Osteoblast (primary cell): ENCODE data around the gene TMEM236. TPM values are rescaled to one million over a fixed set of nuclear protein-coding genes. Genes with fewer than 3 reads are reported as not detected.
A peak's percentile ranks its signal among the peaks of the same experiment; 100 is the strongest.

Experiments used
- DNase-seq: peaks from one replicate; pipeline ENCODE4 v3.0.0; 2011; ENCODE audit warnings: low spot score, mixed read lengths; ENCODE audit not compliant: insufficient read length; ENCODE audit errors: missing footprints
- H2AFZ ChIP-seq: 2 replicates; pipeline ENCODE4 v1.6.0; 2011; ENCODE audit warnings: mild to moderate bottlenecking, low read length
- H3K27ac ChIP-seq: 2 replicates; pipeline ENCODE4 v1.5.1; 2011; ENCODE audit warnings: mild to moderate bottlenecking, low read depth, low read length, moderate library complexity
- H3K27me3 ChIP-seq: 2 replicates; pipeline ENCODE4 v1.6.0; 2012; ENCODE audit warnings: mild to moderate bottlenecking, control low read depth, inconsistent platforms, low read length, moderate library complexity; ENCODE audit not compliant: insufficient read depth
- H3K36me3 ChIP-seq: 2 replicates; pipeline ENCODE4 v1.5.1; 2011; ENCODE audit warnings: mild to moderate bottlenecking, low read length, control low read depth, moderate library complexity; ENCODE audit not compliant: insufficient read depth
- H3K4me1 ChIP-seq: 2 replicates; pipeline ENCODE4 v1.5.1; 2011; ENCODE audit warnings: mild to moderate bottlenecking, low read length, control low read depth, moderate library complexity; ENCODE audit not compliant: insufficient read depth
- H3K4me2 ChIP-seq: 2 replicates; pipeline ENCODE4 v1.6.0; 2011; ENCODE audit warnings: mild to moderate bottlenecking, low read length; ENCODE audit not compliant: insufficient read depth
- H3K4me3 ChIP-seq: fragments of 200-600 bp; sonication (generic); 3 replicates; pipeline ENCODE4 v1.5.1; 2012; ENCODE audit warnings: mild to moderate bottlenecking, low read length, inconsistent platforms; ENCODE audit not compliant: insufficient read depth
- H3K79me2 ChIP-seq: 2 replicates; pipeline ENCODE4 v1.6.0; 2012; ENCODE audit warnings: mild to moderate bottlenecking, low read length, control low read depth, inconsistent platforms; ENCODE audit not compliant: insufficient read depth
- H3K9me3 ChIP-seq: 2 replicates; pipeline ENCODE4 v1.5.1; 2011; ENCODE audit warnings: low read depth, low read length, control low read depth
- H4K20me1 ChIP-seq: 2 replicates; pipeline ENCODE4 v1.6.0; 2012; ENCODE audit warnings: mild to moderate bottlenecking, low read length, control low read depth; ENCODE audit not compliant: insufficient read depth
- total RNA-seq: library from RNA; depleted of rRNA; stranded (reverse); fragments of >200 nt; gene quantifications from 2 replicates; pipeline ENCODE4 v1.2.3, GENCODE V29; 2012
- TF ChIP-seq, protein P1 (sequence below): IDR thresholded peaks from 2 replicates; pipeline ENCODE4 v1.5.1; 2011; ENCODE audit warnings: mild to moderate bottlenecking, low read depth, low read length, moderate library complexity; ENCODE audit errors: extremely low read depth

Gene TMEM236
- total RNA-seq, 1 donor: under 0.01 TPM

GRCh38 chr10:17781856-17782255 is 29.9 kb downstream of the TMEM236 start:
- H3K27ac ChIP-seq: no peak overlapping the region
- H2AFZ ChIP-seq: no peak overlapping the region
- H3K36me3 ChIP-seq: no peaks in the 10 kb centered on the region
- no peaks in the 10 kb centered on the region for H3K27me3 ChIP-seq
- H3K4me2 ChIP-seq: no peak overlapping the region
- no peaks in the 10 kb centered on the region for H3K9me3 ChIP-seq
- H3K79me2 ChIP-seq: no peaks in the 10 kb centered on the region
- TF ChIP-seq, protein P1, sequence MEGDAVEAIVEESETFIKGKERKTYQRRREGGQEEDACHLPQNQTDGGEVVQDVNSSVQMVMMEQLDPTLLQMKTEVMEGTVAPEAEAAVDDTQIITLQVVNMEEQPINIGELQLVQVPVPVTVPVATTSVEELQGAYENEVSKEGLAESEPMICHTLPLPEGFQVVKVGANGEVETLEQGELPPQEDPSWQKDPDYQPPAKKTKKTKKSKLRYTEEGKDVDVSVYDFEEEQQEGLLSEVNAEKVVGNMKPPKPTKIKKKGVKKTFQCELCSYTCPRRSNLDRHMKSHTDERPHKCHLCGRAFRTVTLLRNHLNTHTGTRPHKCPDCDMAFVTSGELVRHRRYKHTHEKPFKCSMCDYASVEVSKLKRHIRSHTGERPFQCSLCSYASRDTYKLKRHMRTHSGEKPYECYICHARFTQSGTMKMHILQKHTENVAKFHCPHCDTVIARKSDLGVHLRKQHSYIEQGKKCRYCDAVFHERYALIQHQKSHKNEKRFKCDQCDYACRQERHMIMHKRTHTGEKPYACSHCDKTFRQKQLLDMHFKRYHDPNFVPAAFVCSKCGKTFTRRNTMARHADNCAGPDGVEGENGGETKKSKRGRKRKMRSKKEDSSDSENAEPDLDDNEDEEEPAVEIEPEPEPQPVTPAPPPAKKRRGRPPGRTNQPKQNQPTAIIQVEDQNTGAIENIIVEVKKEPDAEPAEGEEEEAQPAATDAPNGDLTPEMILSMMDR: peak; percentile 10
- no peaks in the 10 kb centered on the region for H4K20me1 ChIP-seq
- H3K4me1 ChIP-seq: peaks cover 31% of the 10 kb centered on the region
- no peak overlapping the region for H3K4me3 ChIP-seq
- DNase-seq: no peak

- Histone ChIP-seq H3K4me3 (peak overlapping the region; percentile 10), H3K4me2 (peak overlapping the region; percentile 53), H3K4me1 (peaks cover 41% of the 10 kb centered on the region), H3K27me3 (no peaks in the 10 kb centered on the region), H3K9me3 (no peaks in the 10 kb centered on the region), H3K36me3 (no peaks in the 10 kb centered on the region), H4K20me1 (no peaks in the 10 kb centered on the region), H3K79me2 (no peaks in the 10 kb centered on the region), H3K27ac (peak overlapping the region; percentile 74), H2AFZ (peak overlapping the region; percentile 69)
- peak; percentile 70 for DNase-seq
- TF ChIP-seq, protein P1: no peak
Measured at GRCh38 chr10:17782921-17783665, 31.1 kb downstream of the TMEM236 start.

- Histone ChIP-seq H3K4me3 (no peak overlapping the region), H3K4me1 (peaks cover 41% of the 10 kb centered on the region), H3K79me2 (no peaks in the 10 kb centered on the region), H3K9me3 (no peaks in the 10 kb centered on the region), H4K20me1 (no peaks in the 10 kb centered on the region), H3K27me3 (no peaks in the 10 kb centered on the region), H2AFZ (no peak overlapping the region), H3K4me2 (peak overlapping the region; percentile 70), H3K36me3 (no peaks in the 10 kb centered on the region), H3K27ac (peak overlapping the region; percentile 74)
- TF ChIP-seq, protein P1: no peak
- peak; percentile 62 for DNase-seq
Measured at GRCh38 chr10:17783751-17784150, 31.8 kb downstream of the TMEM236 start.

- no peaks in the 10 kb centered on the region for H3K79me2 ChIP-seq
- H3K9me3 ChIP-seq: no peaks in the 10 kb centered on the region
- H3K36me3 ChIP-seq: no peaks in the 10 kb centered on the region
- peak; percentile 59 for DNase-seq
- TF ChIP-seq, protein P1: no peak
- H2AFZ ChIP-seq: peak overlapping the region; percentile 37
- H3K4me1 ChIP-seq: peaks cover 41% of the 10 kb centered on the region
- H3K4me3 ChIP-seq: peak overlapping the region; percentile 21
- H3K27me3 ChIP-seq: no peaks in the 10 kb centered on the region
- peak overlapping the region; percentile 70 for H3K4me2 ChIP-seq
- H3K27ac ChIP-seq: peak overlapping the region; percentile 74
- no peaks in the 10 kb centered on the region for H4K20me1 ChIP-seq
Measured at GRCh38 chr10:17784688-17785087, 32.7 kb downstream of the TMEM236 start.
